GM23338 (cell line): ENCODE data around the gene RTN4RL1. TPM values are rescaled to one million over a fixed set of nuclear protein-coding genes. Genes with fewer than 3 reads are reported as not detected.

Experiments used
- ATAC-seq: fragments of 200-7000 bp; cut with Tn5 transposase; 3 replicates; pipeline ENCODE4 v1.9.1; 2020
- DNase-seq: peaks from one replicate; pipeline ENCODE4 v3.0.0-alpha.2; 2015; ENCODE audit warnings: low spot score
- H2AFZ ChIP-seq: fragments of 200-600 bp; sonication (generic); 2 replicates; pipeline ENCODE4 v1.8.0; 2016; ENCODE audit warnings: antibody characterized with exemption, mild to moderate bottlenecking, moderate library complexity
- H3F3A ChIP-seq: fragments of 200-600 bp; sonication (generic); replicated peaks from 2 replicates; pipeline ENCODE4 v1.8.0; 2017; ENCODE audit warnings: antibody characterized with exemption, mixed run types, low read depth
- H3K27ac ChIP-seq: fragments of 200-600 bp; sonication (generic); 2 replicates; pipeline ENCODE4 v1.6.1; 2016; ENCODE audit warnings: low read depth
- H3K27me3 ChIP-seq: fragments of 200-600 bp; sonication (generic); 2 replicates; pipeline ENCODE4 v1.8.0; 2016; ENCODE audit warnings: mild to moderate bottlenecking, mixed run types, moderate library complexity; ENCODE audit not compliant: insufficient read depth
- H3K36me3 ChIP-seq: fragments of 200-600 bp; sonication (generic); 2 replicates; pipeline ENCODE4 v1.8.0; 2016; ENCODE audit warnings: mild to moderate bottlenecking; ENCODE audit not compliant: insufficient read depth
- H3K4me1 ChIP-seq: fragments of 200-600 bp; sonication (generic); 2 replicates; pipeline ENCODE4 v1.8.0; 2016; ENCODE audit warnings: mild to moderate bottlenecking, moderate library complexity; ENCODE audit not compliant: insufficient read depth
- H3K4me2 ChIP-seq: fragments of 200-600 bp; sonication (generic); 2 replicates; pipeline ENCODE4 v1.7.1; 2017; ENCODE audit warnings: mixed run types
- H3K4me3 ChIP-seq: fragments of 200-600 bp; sonication (generic); 2 replicates; pipeline ENCODE4 v1.6.1; 2016; ENCODE audit warnings: mixed run types
- H3K79me2 ChIP-seq: fragments of 200-600 bp; sonication (generic); replicated peaks from 2 replicates; pipeline ENCODE4 v1.8.0; 2017; ENCODE audit warnings: mild to moderate bottlenecking; ENCODE audit not compliant: insufficient read depth
- H3K9me2 ChIP-seq: fragments of 200-600 bp; sonication (generic); 2 replicates; pipeline ENCODE4 v1.8.0; 2017; ENCODE audit not compliant: insufficient read depth
- H4K20me1 ChIP-seq: fragments of 200-600 bp; sonication (generic); replicated peaks from 2 replicates; pipeline ENCODE4 v1.8.0; 2017; ENCODE audit warnings: mild to moderate bottlenecking; ENCODE audit not compliant: insufficient read depth
- H3K27ac Mint-ChIP-seq: 2 replicates; pipeline ENCODE4 v1.8.0; 2020; ENCODE audit warnings: inconsistent platforms, mild to moderate bottlenecking, moderate library complexity, mixed read lengths
- H3K27me3 Mint-ChIP-seq: 3 replicates; pipeline ENCODE4 v1.8.0; 2022; ENCODE audit warnings: low read depth, mild to moderate bottlenecking, moderate library complexity, mixed read lengths, inconsistent platforms; ENCODE audit not compliant: insufficient read depth, poor library complexity
- H3K36me3 Mint-ChIP-seq: 3 replicates; pipeline ENCODE4 v1.8.0; 2021; ENCODE audit warnings: low read depth, mild to moderate bottlenecking, inconsistent platforms, moderate library complexity, mixed read lengths
- H3K4me1 Mint-ChIP-seq: 3 replicates; pipeline ENCODE4 v1.8.0; 2020; ENCODE audit warnings: mild to moderate bottlenecking, inconsistent platforms, mixed read lengths
- H3K4me3 Mint-ChIP-seq: 3 replicates; pipeline ENCODE4 v1.8.0; 2021; ENCODE audit warnings: moderate library complexity, mild to moderate bottlenecking, inconsistent platforms, mixed read lengths
- H3K9me3 Mint-ChIP-seq: 3 replicates; pipeline ENCODE4 v1.8.0; 2020; ENCODE audit warnings: moderate library complexity, mild to moderate bottlenecking, inconsistent platforms, mixed read lengths
- CREB1 ChIP-seq: fragments of 250-450 bp; sonication (Bioruptor Pico); IDR thresholded peaks from 2 replicates; pipeline ENCODE4 v1.5.0; 2020; ENCODE audit warnings: low read depth, mild to moderate bottlenecking, moderate library complexity
- CTCF ChIP-seq, 2 experiments: fragments of 200-600 bp in 1 of 2; sonication (generic) in 1 of 2; conservative IDR thresholded peaks; 2 replicates each; pipeline versions ENCODE4 v1.5.1 to v1.6.1; 2016 to 2017; ENCODE audit warnings: antibody characterized with exemption in 2 of 2, low read depth in 2 of 2, mild to moderate bottlenecking in 2 of 2, moderate library complexity in 1 of 2
- EZH2phosphoT487 ChIP-seq: fragments of 200-600 bp; sonication (generic); IDR thresholded peaks from one replicate; pipeline ENCODE4 v1.8.1; 2018; ENCODE audit warnings: antibody characterized with exemption; ENCODE audit not compliant: unreplicated experiment
- JUNB ChIP-seq: IDR thresholded peaks from one replicate; pipeline ENCODE4 v1.6.1; 2016; ENCODE audit warnings: antibody characterized with exemption; ENCODE audit not compliant: unreplicated experiment
- NANOG ChIP-seq: IDR thresholded peaks from 2 replicates; pipeline ENCODE4 v1.6.1; 2016; ENCODE audit warnings: antibody characterized with exemption, borderline replicate concordance
- REST ChIP-seq: IDR thresholded peaks from one replicate; pipeline ENCODE4 v1.6.1; 2018; ENCODE audit warnings: antibody characterized with exemption; ENCODE audit not compliant: unreplicated experiment
- STAT1 ChIP-seq: IDR thresholded peaks from one replicate; pipeline ENCODE4 v1.6.1; 2016; ENCODE audit warnings: antibody characterized with exemption; ENCODE audit not compliant: unreplicated experiment
- ZNF114 ChIP-seq: fragments of 250-450 bp; sonication (Bioruptor Pico); IDR thresholded peaks from 2 replicates; pipeline ENCODE4 v1.5.0; 2020; ENCODE audit warnings: mild to moderate bottlenecking, moderate library complexity
- polyA plus RNA-seq: library from polyadenylated mRNA; unstranded; fragments of >200 nt; fragmentation: Nextera tagmentation; extraction: Ambion mirVana; gene quantifications from 2 replicates; pipeline ENCODE4 v1.2.1, GENCODE V29; 2016
- total RNA-seq: library from RNA; depleted of rRNA; stranded (reverse); fragments of >200 nt; shearing (Covaris generic); gene quantifications from 2 replicates; pipeline ENCODE4 v1.2.3, GENCODE V29; 2014

The RTN4RL1 gene
- total and polyA plus RNA-seq, 2 experiments from 2014 or later = 0.17 TPM; not detected in 1

DNA sequence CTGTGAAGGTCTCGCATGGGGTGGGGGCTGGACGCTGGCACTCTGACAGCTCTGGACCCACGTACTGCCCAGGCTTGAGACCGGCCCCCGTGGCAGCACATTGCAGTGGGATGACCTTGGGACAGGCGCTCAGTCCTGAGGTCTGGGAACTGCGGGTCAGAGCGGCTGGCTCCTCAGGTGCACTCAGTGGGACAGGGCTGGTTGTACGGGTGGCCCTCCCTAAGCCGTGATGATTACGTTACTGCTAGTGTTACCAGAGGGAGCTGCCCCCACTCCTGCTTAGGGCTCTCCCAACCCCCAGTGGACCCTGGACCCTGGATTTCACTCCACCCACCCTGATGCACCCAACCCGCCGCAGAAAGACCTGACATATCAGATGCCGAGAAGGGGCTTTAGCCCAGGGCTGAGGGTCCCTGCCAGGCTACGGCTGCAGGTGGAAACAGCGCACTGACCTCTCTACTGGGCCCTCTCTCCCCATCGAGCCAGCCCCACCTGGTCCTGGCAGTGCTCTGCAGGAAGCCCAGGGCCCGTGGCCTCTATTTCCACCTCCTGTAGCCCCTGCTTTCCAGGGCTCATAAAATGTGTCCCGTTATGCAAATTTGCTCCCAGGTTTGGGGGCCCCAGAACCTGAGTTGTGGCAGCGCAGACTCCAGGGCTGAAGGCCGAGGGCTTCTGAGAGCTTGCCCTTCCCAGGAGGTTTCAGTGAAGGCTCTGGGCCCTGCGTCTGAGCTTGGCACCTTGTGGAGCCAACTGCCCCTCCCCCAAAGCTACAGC, 77.2 kb downstream of the RTN4RL1 start (continued):
- TF ChIP-seq REST (no peak), EZH2phosphoT487 (no peak), CREB1 (no peak), NANOG (no peak), JUNB (no peak), STAT1 (no peak), ZNF114 (CRISPR knock-in tag) (no peak), CTCF (conservative IDR thresholded peaks at IDR 0.05; ENCODE audit: low read depth in 2 of 2) (no peak)

GRCh38 chr17:1947229-1947742, 77.8 kb downstream of the RTN4RL1 start:
- Mint-ChIP-seq H3K9me3 (no peaks in the 10 kb centered on the region; the same call in 1 of the 3 replicates), H3K4me1 (peaks cover 8% of the 10 kb centered on the region), H3K4me3 (no peak overlapping the region), H3K27me3 (peaks cover 24% of the 10 kb centered on the region), H3K36me3 (no peaks in the 10 kb centered on the region), H3K27ac (no peak overlapping the region)
- DNase-seq (no peak), ATAC-seq (peak; percentile 14; the same call in 2 of the 3 replicates)
- Histone ChIP-seq H3K36me3 (no peaks in the 10 kb centered on the region), H3F3A (no peaks in the 10 kb centered on the region), H3K4me3 (no peak overlapping the region), H3K9me2 (no peaks in the 10 kb centered on the region), H4K20me1 (no peaks in the 10 kb centered on the region), H3K4me1 (no peaks in the 10 kb centered on the region), H2AFZ (no peak overlapping the region; the same call in 1 of the 2 replicates), H3K4me2 (no peak overlapping the region), H3K27me3 (no peaks in the 10 kb centered on the region), H3K27ac (no peak overlapping the region), H3K79me2 (no peaks in the 10 kb centered on the region)
- TF ChIP-seq CREB1 = no peak
- TF ChIP-seq CTCF (conservative IDR thresholded peaks at IDR 0.05; ENCODE audit: low read depth in 2 of 2) = no peak
- no peak for TF ChIP-seq STAT1
- TF ChIP-seq ZNF114 (CRISPR knock-in tag) = no peak
- TF ChIP-seq JUNB = no peak
- no peak for TF ChIP-seq REST
